ENCODE measurements around the gene ERI2.
"Not testable (repeated sequence)": the region's sequence is repeated elsewhere in the genome, so short reads cannot be mapped to it uniquely, and the experiment has no call there.

The ERI2 gene

DNA sequence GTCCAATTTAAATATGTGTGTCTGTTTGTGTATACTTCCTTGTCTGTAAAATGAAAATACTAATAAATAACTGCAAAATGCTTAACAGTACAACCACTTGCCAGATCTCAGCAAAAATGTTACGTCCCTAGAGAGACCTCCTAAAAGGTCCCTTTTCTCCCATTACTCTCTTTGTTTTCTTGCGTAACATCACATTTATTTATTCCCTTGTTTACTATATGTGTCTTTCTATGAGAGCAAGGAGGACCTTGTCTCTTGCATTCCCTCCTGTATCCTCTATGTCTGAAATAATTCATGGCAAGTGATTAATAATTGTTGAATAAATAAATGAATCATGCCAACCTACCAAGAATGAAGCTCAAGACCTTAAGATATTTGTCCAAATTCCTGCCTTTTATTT lies 40.5 kb downstream of the ERI2 start:
- DNase-seq (ENCODE audit: low read depth, low spot score), result no peak

- not testable (repeated sequence) for DNase-seq (ENCODE audit: low read depth, low spot score)
Measured at GRCh38 chr16:20764448-20764847, 41.8 kb downstream of the ERI2 start.

GRCh38 chr16:20763461-20764232 lies 42.6 kb downstream of the ERI2 start, which contains the start of gene ACSM3:
TSS of gene ACSM3 (plus strand) at chr16:20764014. CDS start at chr16:20770035, 6,021 bp downstream.
- DNase-seq (ENCODE audit: low read depth, low spot score), result peak; percentile 25

DNA sequence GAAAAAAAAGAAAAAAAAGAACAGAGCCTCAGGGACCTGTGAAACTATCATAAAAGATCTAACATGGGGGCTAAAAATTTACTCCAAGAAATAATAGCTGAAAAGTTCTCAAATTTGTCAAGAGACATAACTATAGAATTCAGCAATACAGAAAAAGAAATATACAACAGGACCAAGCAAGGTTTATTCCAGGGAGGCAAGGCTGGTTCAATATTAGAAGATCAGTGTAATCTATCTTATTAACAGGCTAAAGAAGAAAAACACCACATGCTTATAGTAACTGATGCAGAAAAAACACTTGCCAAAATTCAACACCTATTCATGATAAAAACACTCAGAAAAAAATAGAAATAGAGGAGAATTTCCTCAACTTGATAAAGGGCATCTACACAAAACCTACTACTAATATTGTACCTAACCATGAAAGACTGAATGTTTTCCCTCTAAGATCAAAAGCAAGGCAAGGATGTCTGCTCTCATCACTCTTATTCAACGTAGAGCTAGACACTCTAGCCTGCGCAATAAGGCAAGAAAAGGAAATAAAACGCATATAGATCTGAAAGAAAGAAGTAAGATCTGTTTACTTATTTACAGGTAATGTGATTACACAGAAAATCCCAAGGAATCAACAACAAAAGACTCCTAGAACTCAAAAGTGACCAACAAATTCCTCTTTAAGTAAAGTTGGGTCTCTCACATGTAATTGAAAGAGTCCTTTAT lies 43.7 kb downstream of the ERI2 start:
- DNase-seq (ENCODE audit: low read depth, low spot score), result no peak

DNA sequence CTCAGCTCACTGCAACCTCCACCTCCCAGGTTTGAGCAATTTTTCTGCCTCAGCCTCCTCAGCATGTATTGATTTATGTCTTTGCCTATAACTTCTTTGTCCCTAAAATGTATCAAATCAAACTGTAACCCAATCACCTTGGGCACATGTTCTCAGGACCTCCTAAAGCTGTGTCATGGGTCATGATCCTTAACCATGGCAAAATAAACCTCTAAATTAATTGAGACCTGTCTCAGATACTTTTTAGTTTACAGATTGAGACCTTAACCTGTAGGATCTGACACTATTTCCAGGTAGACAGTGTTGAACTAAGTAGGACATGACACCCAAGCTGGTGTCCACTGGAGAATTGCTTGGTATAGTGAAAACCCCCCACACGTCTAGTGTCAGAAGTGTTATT lies 45.1 kb downstream of the ERI2 start:
- no peak for DNase-seq (ENCODE audit: low read depth, low spot score)

DNA sequence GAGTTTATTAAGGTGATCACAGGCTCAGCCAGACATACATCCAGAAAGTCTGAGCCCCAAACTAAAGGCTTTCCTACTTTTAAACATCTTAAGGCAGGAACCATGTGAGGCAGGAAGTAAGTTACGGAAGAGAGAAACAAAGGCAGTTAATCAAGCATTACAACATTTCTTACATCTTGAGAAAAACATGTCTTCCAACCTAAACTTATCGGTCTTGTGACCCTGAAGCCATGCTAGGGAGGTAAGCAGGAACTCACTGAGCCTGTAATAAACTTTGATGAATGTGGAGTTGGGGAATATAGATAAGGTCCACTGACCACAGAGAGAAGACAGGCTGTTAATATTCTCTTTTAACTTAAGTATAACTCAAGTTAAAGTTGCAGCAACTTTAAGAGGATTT lies 45.9 kb downstream of the ERI2 start:
- no peak for DNase-seq (ENCODE audit: low read depth, low spot score)

DNA sequence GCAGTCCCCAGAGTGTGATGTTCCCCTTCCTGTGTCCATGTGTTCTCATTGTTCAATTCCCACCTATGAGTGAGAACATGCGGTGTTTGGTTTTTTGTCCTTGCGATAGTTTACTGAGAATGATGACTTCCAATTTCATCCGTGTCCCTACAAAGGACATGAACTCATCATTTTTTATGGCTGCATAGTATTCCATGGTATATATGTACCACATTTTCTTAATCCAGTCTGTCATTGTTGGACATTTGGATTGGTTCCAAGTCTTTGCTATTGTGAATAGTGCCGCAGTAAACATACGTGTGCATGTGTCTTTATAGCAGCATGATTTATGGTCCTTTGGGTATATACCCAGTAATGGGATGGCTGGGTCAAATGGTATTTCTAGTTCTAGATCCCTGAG lies 50.5 kb downstream of the ERI2 start:
- DNase-seq (ENCODE audit: low read depth, low spot score), result not testable (repeated sequence)

GRCh38 chr16:20755238-20755637 lies 51.0 kb downstream of the ERI2 start:
- no peak for DNase-seq (ENCODE audit: low read depth, low spot score)

DNA sequence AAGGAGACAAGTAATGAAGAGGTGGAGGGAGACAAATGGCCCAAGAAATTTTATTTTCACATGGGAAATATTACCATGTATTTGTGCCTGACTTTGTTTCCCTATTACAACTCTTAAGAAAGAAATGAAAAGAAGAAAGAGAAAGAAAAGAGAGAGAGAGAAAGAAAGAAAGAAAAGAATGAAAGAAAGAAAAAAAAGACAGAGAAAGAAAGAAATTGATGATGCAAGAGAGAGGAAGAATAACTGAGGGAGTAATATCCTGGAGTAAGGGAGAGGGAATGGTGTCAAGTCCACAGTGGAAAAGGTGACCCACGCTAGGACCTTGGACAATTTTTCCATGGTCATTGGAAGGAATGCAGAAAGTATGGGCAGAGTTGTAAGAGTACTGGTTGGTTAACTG lies 52.5 kb downstream of the ERI2 start:
- no peak for DNase-seq (ENCODE audit: low read depth, low spot score)

DNA sequence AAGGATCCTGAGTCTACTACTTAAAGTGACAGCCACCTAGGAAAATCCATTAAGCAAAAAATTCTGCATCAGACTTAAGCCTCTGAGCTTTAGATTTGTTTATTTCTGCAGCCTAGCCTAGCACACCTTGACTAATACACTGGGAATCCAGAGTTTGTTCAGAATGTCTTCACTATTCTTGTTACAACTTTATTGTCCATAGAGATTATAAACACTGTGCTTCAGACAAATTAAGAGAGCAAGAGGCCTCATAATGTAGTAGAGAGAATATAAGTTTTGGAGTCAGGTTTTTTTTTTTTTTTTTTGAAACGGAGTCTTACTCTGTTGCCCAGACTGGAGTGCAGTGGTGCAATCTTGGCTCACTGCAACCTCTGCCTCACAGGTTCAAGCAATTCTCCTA lies 55.7 kb downstream of the ERI2 start:
- no peak for DNase-seq (ENCODE audit: low read depth, low spot score)

DNA sequence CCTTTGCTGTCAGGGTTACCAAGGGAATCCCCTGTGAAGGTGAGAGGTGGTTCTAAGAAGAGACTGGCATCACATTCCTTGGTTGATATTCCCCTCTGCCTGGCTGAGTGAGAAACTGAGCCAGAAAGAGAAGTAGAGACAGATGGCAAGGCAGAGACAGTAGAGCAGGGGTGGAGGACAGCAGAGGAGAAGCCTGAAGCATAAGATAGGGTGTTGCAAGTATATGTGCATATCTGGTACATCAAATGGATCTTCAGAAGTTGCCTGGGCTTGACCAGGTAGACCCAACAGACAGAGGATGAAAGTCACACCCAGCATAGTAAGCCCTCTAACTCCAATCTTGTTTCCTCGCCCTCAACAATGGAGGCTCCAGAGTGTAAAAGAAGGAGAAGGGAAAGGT lies 56.8 kb downstream of the ERI2 start:
- no peak for DNase-seq (ENCODE audit: low read depth, low spot score)

- no peak for DNase-seq (ENCODE audit: low read depth, low spot score)
Measured at GRCh38 chr16:20747030-20747816, 59.0 kb downstream of the ERI2 start.

- no peak for DNase-seq (ENCODE audit: low read depth, low spot score)
Measured at GRCh38 chr16:20746461-20746860, 59.8 kb downstream of the ERI2 start.
